Right lobe of liver (tissue), 4 donors: ENCODE measurements around the gene DTHD1.

ENCODE experiments used
- CTCF ChIP-seq, 4 donors: fragments of 200-600 bp in 3 of 4; fragments of 450-650 bp in 1 of 4; IDR thresholded peaks; one replicate each; pipeline versions ENCODE4 v1.5.1 to v1.8.0; 2016 to 2022; ENCODE audit warnings: antibody characterized with exemption in 4 of 4, mild to moderate bottlenecking in 2 of 4
- POLR2A ChIP-seq: fragments of 450-650 bp; IDR thresholded peaks from one replicate; pipeline ENCODE4 v1.6.1; 2017; ENCODE audit warnings: antibody characterized with exemption, mild to moderate bottlenecking
- donor health status: DM: no; HTN: no; CAD: no.
- donor health status: DM: no; HTN: no; CAD: no.
- donor health status: DM: no; HTN: yes; CAD: no.

GRCh38 chr4:36328130-36328529 lies 46.7 kb downstream of the DTHD1 start:
- TF ChIP-seq CTCF (IDR thresholded peaks at IDR 0.05) (no peak), POLR2A (no peak)
